ENCODE measurements around the gene GNAT2. TPM values are rescaled to one million over a fixed set of nuclear protein-coding genes. Genes with fewer than 3 reads are reported as not detected.
"Not testable (repeated sequence)": the region's sequence is repeated elsewhere in the genome, so short reads cannot be mapped to it uniquely, and the experiment has no call there.

GNAT2 gene
- not detected for polyA plus RNA-seq

DNA sequence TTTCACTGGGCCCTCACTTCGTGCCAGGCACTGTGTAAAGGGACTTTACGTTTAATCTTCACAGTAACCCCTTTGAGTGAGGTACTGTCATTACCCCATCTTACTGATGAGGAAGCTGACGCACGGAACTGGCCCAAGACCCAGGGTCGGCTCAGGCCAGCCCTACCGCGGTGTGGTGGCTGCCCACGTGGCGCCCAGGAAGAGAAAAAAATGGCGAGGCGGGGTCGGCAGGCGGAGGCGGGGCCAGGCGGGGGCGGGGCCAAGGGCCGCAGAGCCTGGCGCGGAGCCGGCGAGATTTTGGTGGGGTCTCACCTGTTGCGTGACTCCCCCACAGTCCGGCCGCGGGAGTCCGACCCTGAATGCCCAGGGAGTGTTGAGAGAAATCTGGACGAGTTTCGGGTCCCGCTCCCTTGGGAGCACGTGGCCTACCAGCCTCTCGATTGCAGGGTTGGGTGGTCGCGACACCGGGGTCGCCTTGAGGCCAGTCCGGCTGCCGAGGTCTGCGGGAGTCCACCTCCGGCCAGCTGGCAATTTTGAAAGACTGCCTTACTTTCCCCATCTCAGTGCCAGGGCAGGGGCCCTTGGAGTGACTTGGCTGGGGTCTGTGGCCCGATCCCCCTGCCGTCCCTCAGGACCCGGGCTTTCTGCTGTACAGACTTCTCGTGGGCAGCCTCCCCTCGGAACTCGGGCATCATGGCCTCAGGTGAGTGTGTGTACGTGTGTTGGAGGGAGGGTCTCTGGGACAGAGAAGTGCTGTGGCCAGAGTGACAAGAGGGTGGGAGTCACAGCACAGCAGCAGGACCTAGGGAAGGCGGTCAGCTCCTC lies at the start of gene GNAT2, which contains the start of gene AMPD2:
GNAT2 (minus strand) TSS at position 41 of the 825 bp plus-strand sequence. CDS start 6,746 bp downstream, outside the sequence.
AMPD2 (plus strand) TSS at position 262 of the 825 bp plus-strand sequence. CDS start 1,339 bp downstream, outside the sequence.
- peak within 1 kb of the TSS; percentile 69 to 82 for H3K27ac ChIP-seq (ENCODE audit: low read depth in 2 of 2, low read length in 1 of 2)
- H3K4me3 ChIP-seq (ENCODE audit: low read depth in 1 of 2, low read length in 2 of 2), result peak within 1 kb of the TSS; percentile 63 to 67
- H3K27me3 ChIP-seq (ENCODE audit: control insufficient read depth in 1 of 2, insufficient read depth in 2 of 2, low read length in 2 of 2), result no peaks in the 10 kb centered on the region
- no peaks in the 10 kb centered on the region for H3K36me3 ChIP-seq (ENCODE audit: control insufficient read depth in 2 of 2, insufficient read depth in 2 of 2, low read length in 1 of 2)
- 1% methylated on average over 47 of the region's 47 CpGs for WGBS, 2 donors
- H3K9me3 ChIP-seq (ENCODE audit: control insufficient read depth in 2 of 2, insufficient read depth in 1 of 2, low read depth in 1 of 2, low read length in 1 of 2), result no peaks in the 10 kb centered on the region
- H3K4me1 ChIP-seq (ENCODE audit: control insufficient read depth in 2 of 2, insufficient read depth in 2 of 2, low read length in 1 of 2), result peaks cover 12 to 19% of the 10 kb centered on the region in 2 donors

GRCh38 chr1:109668123-109668775 lies 48.8 kb upstream of the GNAT2 start:
- Histone ChIP-seq H3K4me1 (ENCODE audit: control insufficient read depth in 2 of 2, insufficient read depth in 2 of 2, low read length in 1 of 2) (no peaks in the 10 kb centered on the region), H3K27ac (ENCODE audit: low read depth in 2 of 2, low read length in 1 of 2) (peak overlapping the region in 1 of 2 donors; percentile 66), H3K9me3 (ENCODE audit: control insufficient read depth in 2 of 2, insufficient read depth in 1 of 2, low read depth in 1 of 2, low read length in 1 of 2) (no peaks in the 10 kb centered on the region), H3K4me3 (ENCODE audit: low read depth in 1 of 2, low read length in 2 of 2) (peak overlapping the region; percentile 48 to 56), H3K27me3 (ENCODE audit: control insufficient read depth in 1 of 2, insufficient read depth in 2 of 2, low read length in 2 of 2) (no peaks in the 10 kb centered on the region), H3K36me3 (ENCODE audit: control insufficient read depth in 2 of 2, insufficient read depth in 2 of 2, low read length in 1 of 2) (no peaks in the 10 kb centered on the region)
- WGBS, 2 donors, result 10 to 11% methylated on average over 26 of the region's 26 CpGs

DNA sequence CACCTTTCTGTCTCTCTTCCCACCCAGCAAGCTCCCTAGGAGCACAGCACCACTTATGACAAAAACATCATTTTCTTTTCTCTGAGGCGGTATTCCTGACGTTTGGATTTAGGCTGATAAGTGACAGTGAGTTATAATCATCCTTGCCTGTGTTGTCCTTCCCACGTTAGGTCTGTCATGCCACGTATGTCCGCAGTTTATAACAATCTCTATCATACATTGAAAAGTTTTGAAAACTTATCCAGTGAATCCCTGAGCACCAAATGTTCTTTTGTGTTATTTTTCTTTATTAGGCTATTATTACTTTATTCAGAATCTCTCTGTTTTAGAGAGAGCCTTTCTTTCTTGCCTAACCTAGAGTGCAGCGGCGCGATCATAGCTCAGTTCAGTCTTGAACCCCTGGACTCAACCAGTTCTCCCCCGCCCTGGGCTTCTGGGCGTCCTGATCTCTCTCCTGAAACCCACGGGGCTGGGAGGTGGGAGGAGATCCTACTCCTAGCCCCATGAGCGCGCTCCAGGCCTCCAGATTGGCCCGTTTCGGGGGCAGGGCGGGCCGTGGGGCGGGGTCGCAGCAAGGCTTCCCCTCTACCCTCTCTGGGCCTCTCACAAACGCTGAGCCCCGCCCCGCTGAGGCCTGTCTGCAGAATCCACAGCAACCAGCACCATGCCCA lies 48.2 kb upstream of the GNAT2 start, which contains the start of gene GSTM2:
GSTM2 (plus strand) TSS at position 606 of the 671 bp plus-strand sequence; CDS start at position 665, 59 bp downstream.
- Histone ChIP-seq H3K27me3 (ENCODE audit: control insufficient read depth in 1 of 2, insufficient read depth in 2 of 2, low read length in 2 of 2) (no peaks in the 10 kb centered on the region), H3K9me3 (ENCODE audit: control insufficient read depth in 2 of 2, insufficient read depth in 1 of 2, low read depth in 1 of 2, low read length in 1 of 2) (no peaks in the 10 kb centered on the region), H3K4me1 (ENCODE audit: control insufficient read depth in 2 of 2, insufficient read depth in 2 of 2, low read length in 1 of 2) (no peaks in the 10 kb centered on the region), H3K36me3 (ENCODE audit: control insufficient read depth in 2 of 2, insufficient read depth in 2 of 2, low read length in 1 of 2) (no peaks in the 10 kb centered on the region), H3K4me3 (ENCODE audit: low read depth in 1 of 2, low read length in 2 of 2) (peak within 1 kb of the TSS; percentile 48 to 56), H3K27ac (ENCODE audit: low read depth in 2 of 2, low read length in 1 of 2) (peak within 1 kb of the TSS in 1 of 2 donors; percentile 66)
- WGBS, 2 donors, result 9 to 13% methylated on average over 22 of the region's 22 CpGs

DNA sequence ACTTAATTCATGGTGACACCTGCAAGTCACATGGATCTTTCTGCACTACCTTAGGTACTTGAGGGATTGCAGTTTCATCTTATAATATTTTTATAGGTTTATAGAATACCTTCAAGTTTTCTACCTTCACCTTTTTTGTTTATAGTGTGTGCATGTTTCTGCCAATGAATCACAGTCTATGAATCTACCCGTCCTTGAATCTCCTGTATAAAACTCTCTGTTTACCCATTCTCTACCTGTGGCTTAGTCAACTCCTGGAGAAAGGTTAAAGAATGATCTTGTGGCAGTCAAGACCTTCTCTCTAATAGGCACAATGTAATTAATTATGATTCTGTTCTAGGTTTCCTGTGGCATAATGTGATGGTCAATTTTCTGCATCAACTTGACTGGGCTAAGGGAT lies 45.3 kb upstream of the GNAT2 start:
- no peaks in the 10 kb centered on the region for H3K27me3 ChIP-seq (ENCODE audit: control insufficient read depth in 1 of 2, insufficient read depth in 2 of 2, low read length in 2 of 2)
- H3K27ac ChIP-seq (ENCODE audit: low read depth in 2 of 2, low read length in 1 of 2), result no peak overlapping the region
- no peaks in the 10 kb centered on the region for H3K36me3 ChIP-seq (ENCODE audit: control insufficient read depth in 2 of 2, insufficient read depth in 2 of 2, low read length in 1 of 2)
- H3K4me3 ChIP-seq (ENCODE audit: low read depth in 1 of 2, low read length in 2 of 2), result no peak overlapping the region
- H3K9me3 ChIP-seq (ENCODE audit: control insufficient read depth in 2 of 2, insufficient read depth in 1 of 2, low read depth in 1 of 2, low read length in 1 of 2), result no peaks in the 10 kb centered on the region
- H3K4me1 ChIP-seq (ENCODE audit: control insufficient read depth in 2 of 2, insufficient read depth in 2 of 2, low read length in 1 of 2), result no peaks in the 10 kb centered on the region
- 79 to 81% methylated on average over 1 of the region's 1 CpG for WGBS, 2 donors

GRCh38 chr1:109661391-109661790 lies 42.0 kb upstream of the GNAT2 start:
- H3K4me3 ChIP-seq (ENCODE audit: low read depth in 1 of 2, low read length in 2 of 2), result no peak overlapping the region
- H3K9me3 ChIP-seq (ENCODE audit: control insufficient read depth in 2 of 2, insufficient read depth in 1 of 2, low read depth in 1 of 2, low read length in 1 of 2), result no peaks in the 10 kb centered on the region
- H3K4me1 ChIP-seq (ENCODE audit: control insufficient read depth in 2 of 2, insufficient read depth in 2 of 2, low read length in 1 of 2), result peaks cover 0 to 4% of the 10 kb centered on the region in 2 donors
- WGBS, 2 donors, result 69 to 78% methylated on average over 2 of the region's 2 CpGs
- no peaks in the 10 kb centered on the region for H3K27me3 ChIP-seq (ENCODE audit: control insufficient read depth in 1 of 2, insufficient read depth in 2 of 2, low read length in 2 of 2)
- no peak overlapping the region for H3K27ac ChIP-seq (ENCODE audit: low read depth in 2 of 2, low read length in 1 of 2)
- H3K36me3 ChIP-seq (ENCODE audit: control insufficient read depth in 2 of 2, insufficient read depth in 2 of 2, low read length in 1 of 2), result peaks cover 0 to 6% of the 10 kb centered on the region in 2 donors

GRCh38 chr1:109660691-109661026 lies 41.2 kb upstream of the GNAT2 start:
- not testable (repeated sequence) for H3K9me3 ChIP-seq (ENCODE audit: control insufficient read depth in 2 of 2, insufficient read depth in 1 of 2, low read depth in 1 of 2, low read length in 1 of 2); H3K4me3 ChIP-seq (ENCODE audit: low read depth in 1 of 2, low read length in 2 of 2); H3K27me3 ChIP-seq (ENCODE audit: control insufficient read depth in 1 of 2, insufficient read depth in 2 of 2, low read length in 2 of 2); H3K4me1 ChIP-seq (ENCODE audit: control insufficient read depth in 2 of 2, insufficient read depth in 2 of 2, low read length in 1 of 2); H3K36me3 ChIP-seq (ENCODE audit: control insufficient read depth in 2 of 2, insufficient read depth in 2 of 2, low read length in 1 of 2); H3K27ac ChIP-seq (ENCODE audit: low read depth in 2 of 2, low read length in 1 of 2)
- whole genome bisulfite sequencing, 2 donors, result 72 to 79% methylated on average over 3 of the region's 4 CpGs

DNA sequence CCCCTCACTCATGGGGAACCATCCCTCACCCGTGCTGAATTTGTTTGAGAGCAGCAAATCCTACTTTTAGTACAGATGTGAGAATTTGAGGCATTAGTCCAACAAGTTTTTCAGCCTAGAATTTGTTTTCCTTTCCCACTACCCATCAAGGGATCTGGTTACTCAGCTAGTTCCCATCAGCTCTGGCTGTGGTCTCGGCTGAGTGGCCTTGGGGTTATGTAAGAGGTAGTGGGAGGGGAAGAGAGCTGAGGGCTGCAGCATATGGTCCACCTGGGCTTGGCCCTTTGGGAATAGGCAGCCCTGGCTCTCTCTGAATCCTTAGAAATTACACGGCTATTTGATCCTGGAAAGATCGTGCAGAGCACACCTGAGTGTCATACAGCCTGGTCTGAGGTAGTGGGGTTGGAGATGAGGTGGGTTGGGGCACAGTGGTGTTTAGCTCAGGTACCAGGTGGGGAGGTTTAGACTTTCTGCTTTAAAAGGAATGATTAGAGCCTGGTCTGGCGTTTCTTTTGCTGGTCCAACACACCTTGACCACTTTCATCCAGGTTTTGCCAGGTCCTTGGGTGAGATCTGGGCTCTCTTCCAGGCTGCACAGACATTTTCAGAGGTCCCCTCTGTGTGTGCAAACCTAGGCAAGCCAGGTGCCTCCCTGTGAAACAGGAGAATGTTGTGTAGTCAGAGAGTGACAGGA lies 40.7 kb upstream of the GNAT2 start:
- Histone ChIP-seq H3K9me3 (ENCODE audit: control insufficient read depth in 2 of 2, insufficient read depth in 1 of 2, low read depth in 1 of 2, low read length in 1 of 2) (no peaks in the 10 kb centered on the region), H3K27me3 (ENCODE audit: control insufficient read depth in 1 of 2, insufficient read depth in 2 of 2, low read length in 2 of 2) (no peaks in the 10 kb centered on the region), H3K4me1 (ENCODE audit: control insufficient read depth in 2 of 2, insufficient read depth in 2 of 2, low read length in 1 of 2) (peaks cover 0 to 5% of the 10 kb centered on the region in 2 donors), H3K27ac (ENCODE audit: low read depth in 2 of 2, low read length in 1 of 2) (no peak overlapping the region), H3K4me3 (ENCODE audit: low read depth in 1 of 2, low read length in 2 of 2) (no peak overlapping the region), H3K36me3 (ENCODE audit: control insufficient read depth in 2 of 2, insufficient read depth in 2 of 2, low read length in 1 of 2) (peaks cover 0 to 6% of the 10 kb centered on the region in 2 donors)
- WGBS, 2 donors, result 60 to 83% methylated on average over 5 of the region's 5 CpGs

DNA sequence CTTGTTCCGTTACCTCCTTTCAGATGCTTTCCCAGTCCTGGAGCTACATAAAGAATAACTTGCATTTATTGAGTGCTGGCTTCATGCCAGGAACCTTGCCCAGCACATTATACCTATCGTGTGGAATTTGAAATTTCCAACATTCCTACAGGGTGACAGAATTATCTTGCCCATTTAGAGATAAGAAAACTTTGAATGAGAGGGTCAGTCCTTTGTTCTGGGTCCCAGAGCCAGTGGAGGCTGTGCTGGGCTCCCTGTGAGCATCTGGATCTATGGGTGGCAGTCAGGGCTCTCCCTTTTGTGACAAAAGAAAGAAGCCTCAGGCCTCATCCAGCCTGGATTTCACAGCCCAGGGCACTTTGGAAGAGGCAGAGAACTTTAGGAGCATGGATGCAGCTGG lies 39.7 kb upstream of the GNAT2 start:
- H3K4me1 ChIP-seq (ENCODE audit: control insufficient read depth in 2 of 2, insufficient read depth in 2 of 2, low read length in 1 of 2), result peaks cover 0 to 10% of the 10 kb centered on the region in 2 donors
- WGBS, 2 donors, result 59 to 63% methylated on average over 2 of the region's 2 CpGs

DNA sequence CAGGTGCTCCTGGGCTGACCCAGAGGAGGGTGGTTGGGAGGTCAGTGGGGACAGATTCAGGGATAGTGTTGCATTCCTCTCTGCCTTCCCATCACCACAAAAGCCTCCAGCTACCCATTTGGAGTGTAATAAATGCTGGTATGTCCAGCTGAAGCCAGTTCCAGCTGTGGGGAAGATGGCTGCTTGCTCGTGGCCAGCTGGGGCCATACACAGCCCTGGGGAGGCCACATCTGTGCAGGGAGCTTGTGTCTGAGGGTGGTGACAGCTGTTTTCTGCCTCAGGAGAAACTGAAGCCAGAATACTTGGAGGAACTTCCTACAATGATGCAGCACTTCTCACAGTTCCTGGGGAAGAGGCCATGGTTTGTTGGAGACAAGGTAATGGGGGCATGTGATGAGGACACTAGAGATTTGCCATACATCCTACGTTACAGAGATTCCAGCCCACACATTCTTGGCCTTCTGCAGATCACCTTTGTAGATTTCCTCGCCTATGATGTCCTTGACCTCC lies 39.2 kb upstream of the GNAT2 start:
- peaks cover 0 to 6% of the 10 kb centered on the region in 2 donors for H3K36me3 ChIP-seq (ENCODE audit: control insufficient read depth in 2 of 2, insufficient read depth in 2 of 2, low read length in 1 of 2)
- H3K27ac ChIP-seq (ENCODE audit: low read depth in 2 of 2, low read length in 1 of 2), result no peak overlapping the region
- H3K9me3 ChIP-seq (ENCODE audit: control insufficient read depth in 2 of 2, insufficient read depth in 1 of 2, low read depth in 1 of 2, low read length in 1 of 2), result no peaks in the 10 kb centered on the region
- no peak overlapping the region for H3K4me3 ChIP-seq (ENCODE audit: low read depth in 1 of 2, low read length in 2 of 2)
- peaks cover 0 to 10% of the 10 kb centered on the region in 2 donors for H3K4me1 ChIP-seq (ENCODE audit: control insufficient read depth in 2 of 2, insufficient read depth in 2 of 2, low read length in 1 of 2)
- H3K27me3 ChIP-seq (ENCODE audit: control insufficient read depth in 1 of 2, insufficient read depth in 2 of 2, low read length in 2 of 2), result no peaks in the 10 kb centered on the region
- WGBS, 2 donors, result 45 to 53% methylated on average over 3 of the region's 3 CpGs

More for the DNA sequence above, 39.7 kb upstream of the GNAT2 start:
- H3K4me3 ChIP-seq (ENCODE audit: low read depth in 1 of 2, low read length in 2 of 2), result no peak overlapping the region
- peaks cover 0 to 6% of the 10 kb centered on the region in 2 donors for H3K36me3 ChIP-seq (ENCODE audit: control insufficient read depth in 2 of 2, insufficient read depth in 2 of 2, low read length in 1 of 2)
- no peak overlapping the region for H3K27ac ChIP-seq (ENCODE audit: low read depth in 2 of 2, low read length in 1 of 2)
- no peaks in the 10 kb centered on the region for H3K9me3 ChIP-seq (ENCODE audit: control insufficient read depth in 2 of 2, insufficient read depth in 1 of 2, low read depth in 1 of 2, low read length in 1 of 2)
- no peaks in the 10 kb centered on the region for H3K27me3 ChIP-seq (ENCODE audit: control insufficient read depth in 1 of 2, insufficient read depth in 2 of 2, low read length in 2 of 2)

Measured in esophagus (tissue), 2 donors.